ENCODE results near the gene PLPPR2.

GRCh38 chr19:11361037-11361770, 6.0 kb downstream of the PLPPR2 start:
- TF ChIP-seq POLR2A (IDR thresholded peaks at IDR 0.05; ENCODE audit: low read length), result no peak
- TF ChIP-seq, protein P1, sequence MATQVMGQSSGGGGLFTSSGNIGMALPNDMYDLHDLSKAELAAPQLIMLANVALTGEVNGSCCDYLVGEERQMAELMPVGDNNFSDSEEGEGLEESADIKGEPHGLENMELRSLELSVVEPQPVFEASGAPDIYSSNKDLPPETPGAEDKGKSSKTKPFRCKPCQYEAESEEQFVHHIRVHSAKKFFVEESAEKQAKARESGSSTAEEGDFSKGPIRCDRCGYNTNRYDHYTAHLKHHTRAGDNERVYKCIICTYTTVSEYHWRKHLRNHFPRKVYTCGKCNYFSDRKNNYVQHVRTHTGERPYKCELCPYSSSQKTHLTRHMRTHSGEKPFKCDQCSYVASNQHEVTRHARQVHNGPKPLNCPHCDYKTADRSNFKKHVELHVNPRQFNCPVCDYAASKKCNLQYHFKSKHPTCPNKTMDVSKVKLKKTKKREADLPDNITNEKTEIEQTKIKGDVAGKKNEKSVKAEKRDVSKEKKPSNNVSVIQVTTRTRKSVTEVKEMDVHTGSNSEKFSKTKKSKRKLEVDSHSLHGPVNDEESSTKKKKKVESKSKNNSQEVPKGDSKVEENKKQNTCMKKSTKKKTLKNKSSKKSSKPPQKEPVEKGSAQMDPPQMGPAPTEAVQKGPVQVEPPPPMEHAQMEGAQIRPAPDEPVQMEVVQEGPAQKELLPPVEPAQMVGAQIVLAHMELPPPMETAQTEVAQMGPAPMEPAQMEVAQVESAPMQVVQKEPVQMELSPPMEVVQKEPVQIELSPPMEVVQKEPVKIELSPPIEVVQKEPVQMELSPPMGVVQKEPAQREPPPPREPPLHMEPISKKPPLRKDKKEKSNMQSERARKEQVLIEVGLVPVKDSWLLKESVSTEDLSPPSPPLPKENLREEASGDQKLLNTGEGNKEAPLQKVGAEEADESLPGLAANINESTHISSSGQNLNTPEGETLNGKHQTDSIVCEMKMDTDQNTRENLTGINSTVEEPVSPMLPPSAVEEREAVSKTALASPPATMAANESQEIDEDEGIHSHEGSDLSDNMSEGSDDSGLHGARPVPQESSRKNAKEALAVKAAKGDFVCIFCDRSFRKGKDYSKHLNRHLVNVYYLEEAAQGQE (IDR thresholded peaks at IDR 0.05), result no peak
- TF ChIP-seq, protein P2, sequence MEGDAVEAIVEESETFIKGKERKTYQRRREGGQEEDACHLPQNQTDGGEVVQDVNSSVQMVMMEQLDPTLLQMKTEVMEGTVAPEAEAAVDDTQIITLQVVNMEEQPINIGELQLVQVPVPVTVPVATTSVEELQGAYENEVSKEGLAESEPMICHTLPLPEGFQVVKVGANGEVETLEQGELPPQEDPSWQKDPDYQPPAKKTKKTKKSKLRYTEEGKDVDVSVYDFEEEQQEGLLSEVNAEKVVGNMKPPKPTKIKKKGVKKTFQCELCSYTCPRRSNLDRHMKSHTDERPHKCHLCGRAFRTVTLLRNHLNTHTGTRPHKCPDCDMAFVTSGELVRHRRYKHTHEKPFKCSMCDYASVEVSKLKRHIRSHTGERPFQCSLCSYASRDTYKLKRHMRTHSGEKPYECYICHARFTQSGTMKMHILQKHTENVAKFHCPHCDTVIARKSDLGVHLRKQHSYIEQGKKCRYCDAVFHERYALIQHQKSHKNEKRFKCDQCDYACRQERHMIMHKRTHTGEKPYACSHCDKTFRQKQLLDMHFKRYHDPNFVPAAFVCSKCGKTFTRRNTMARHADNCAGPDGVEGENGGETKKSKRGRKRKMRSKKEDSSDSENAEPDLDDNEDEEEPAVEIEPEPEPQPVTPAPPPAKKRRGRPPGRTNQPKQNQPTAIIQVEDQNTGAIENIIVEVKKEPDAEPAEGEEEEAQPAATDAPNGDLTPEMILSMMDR (IDR thresholded peaks at IDR 0.05), result no peak
